ENCODE results near the gene OR8B12. TPM values are rescaled to one million over a fixed set of nuclear protein-coding genes. Genes with fewer than 3 reads are reported as not detected.

The OR8B12 gene
- total RNA-seq, 1 donor from 2014 or later: not detected

DNA sequence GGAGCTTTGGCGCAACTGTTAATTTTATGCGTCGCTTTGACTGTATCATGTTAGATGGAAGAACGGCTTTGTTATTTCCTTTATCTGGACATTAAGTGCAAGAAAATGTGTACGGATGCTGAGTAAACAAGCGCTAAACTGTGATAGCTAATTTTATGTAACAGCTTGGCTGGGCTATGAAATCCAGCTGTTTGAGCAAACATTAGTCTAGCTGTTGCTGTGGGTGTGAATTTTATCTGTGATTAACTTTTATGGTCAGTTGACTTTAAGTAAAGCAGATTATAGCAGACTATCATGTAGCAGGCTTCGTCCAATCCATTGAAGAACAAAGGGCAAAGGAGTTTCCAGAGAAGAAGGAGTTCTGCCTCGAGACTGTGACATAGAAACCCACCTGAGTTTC lies 40.3 kb upstream of the OR8B12 start:
- H3K4me1 Mint-ChIP-seq: no peaks in the 10 kb centered on the region
- no peak overlapping the region for H3K4me3 Mint-ChIP-seq
- TF ChIP-seq CTCF (IDR thresholded peaks at IDR 0.05; ENCODE audit: unreplicated experiment): no peak
- DNase-seq (ENCODE audit: low spot score in 2 of 2, unreplicated experiment in 2 of 2): no peak
- H3K36me3 Mint-ChIP-seq: no peaks in the 10 kb centered on the region
- H3K27me3 Mint-ChIP-seq (ENCODE audit: low read depth): peaks cover 23% of the 10 kb centered on the region
- no peak overlapping the region for H3K27ac Mint-ChIP-seq
- no peaks in the 10 kb centered on the region for H3K9me3 Mint-ChIP-seq

- H3K4me1 Mint-ChIP-seq: no peaks in the 10 kb centered on the region
- peaks cover 16% of the 10 kb centered on the region for H3K27me3 Mint-ChIP-seq (ENCODE audit: low read depth)
- no peaks in the 10 kb centered on the region for H3K9me3 Mint-ChIP-seq
- no peak overlapping the region for H3K27ac Mint-ChIP-seq
- TF ChIP-seq CTCF (IDR thresholded peaks at IDR 0.05; ENCODE audit: unreplicated experiment): no peak
- DNase-seq (ENCODE audit: low spot score in 2 of 2, unreplicated experiment in 2 of 2): no peak
- H3K36me3 Mint-ChIP-seq: no peaks in the 10 kb centered on the region
- no peak overlapping the region for H3K4me3 Mint-ChIP-seq
Observed at GRCh38 chr11:124582565-124582964, 39.1 kb upstream of the OR8B12 start.

- Mint-ChIP-seq H3K27me3 (ENCODE audit: low read depth) (peaks cover 9% of the 10 kb centered on the region), H3K4me1 (no peaks in the 10 kb centered on the region), H3K4me3 (no peak overlapping the region), H3K36me3 (no peaks in the 10 kb centered on the region), H3K27ac (no peak overlapping the region), H3K9me3 (no peaks in the 10 kb centered on the region)
- DNase-seq (ENCODE audit: low spot score in 2 of 2, unreplicated experiment in 2 of 2): no peak
- TF ChIP-seq CTCF (IDR thresholded peaks at IDR 0.05; ENCODE audit: unreplicated experiment): no peak
Observed at GRCh38 chr11:124581817-124582216, 38.4 kb upstream of the OR8B12 start.

DNA sequence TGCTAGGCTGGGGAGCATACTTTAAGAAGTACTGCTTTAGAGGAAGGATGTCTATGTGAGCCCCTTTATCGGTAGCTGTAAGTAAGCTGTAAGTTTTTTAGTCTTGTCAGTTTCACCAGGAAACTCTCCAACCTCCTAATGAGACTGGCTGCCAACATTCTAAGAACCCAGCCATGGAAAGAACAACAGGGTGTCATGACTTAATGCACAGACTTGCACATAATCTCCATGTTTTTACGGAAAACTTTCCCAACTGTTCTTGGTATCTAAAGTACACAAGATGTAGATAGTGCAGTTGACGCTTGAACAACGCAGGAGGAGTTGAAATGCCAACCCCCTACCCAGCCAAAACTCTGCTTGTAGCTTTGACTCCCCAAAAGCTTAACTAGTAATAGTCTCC lies 35.3 kb upstream of the OR8B12 start:
- H3K27ac Mint-ChIP-seq: no peak overlapping the region
- DNase-seq (ENCODE audit: low spot score in 2 of 2, unreplicated experiment in 2 of 2): no peak
- no peak for TF ChIP-seq CTCF (IDR thresholded peaks at IDR 0.05; ENCODE audit: unreplicated experiment)
- no peaks in the 10 kb centered on the region for H3K36me3 Mint-ChIP-seq
- H3K4me3 Mint-ChIP-seq: no peak overlapping the region
- no peaks in the 10 kb centered on the region for H3K4me1 Mint-ChIP-seq
- peaks cover 11% of the 10 kb centered on the region for H3K27me3 Mint-ChIP-seq (ENCODE audit: low read depth)
- peaks cover 9% of the 10 kb centered on the region for H3K9me3 Mint-ChIP-seq

- Mint-ChIP-seq H3K4me1 (no peaks in the 10 kb centered on the region), H3K36me3 (no peaks in the 10 kb centered on the region), H3K27me3 (ENCODE audit: low read depth) (peaks cover 15% of the 10 kb centered on the region), H3K9me3 (peaks cover 13% of the 10 kb centered on the region), H3K27ac (no peak overlapping the region), H3K4me3 (no peak overlapping the region)
- DNase-seq (ENCODE audit: low spot score in 2 of 2, unreplicated experiment in 2 of 2): no peak
- no peak for TF ChIP-seq CTCF (IDR thresholded peaks at IDR 0.05; ENCODE audit: unreplicated experiment)
Observed at GRCh38 chr11:124577716-124578427, 34.4 kb upstream of the OR8B12 start.
